Stimulated activated CD8-positive, alpha-beta memory T cell treated with anti-CD3 and anti-CD28 coated beads, Interleukin-12 subunit alpha, Interleukin-12 subunit beta, amount 100 ng/mL, for 1 hour (primary cell): ENCODE data around the gene ARMH2.
"Not testable (repeated sequence)": the region's sequence is repeated elsewhere in the genome, so short reads cannot be mapped to it uniquely, and the experiment has no call there.

Source experiments
- DNase-seq: peaks from one replicate; pipeline ENCODE4 v3.0.0-alpha.2; 2020; ENCODE audit warnings: low read depth

Gene ARMH2

DNA sequence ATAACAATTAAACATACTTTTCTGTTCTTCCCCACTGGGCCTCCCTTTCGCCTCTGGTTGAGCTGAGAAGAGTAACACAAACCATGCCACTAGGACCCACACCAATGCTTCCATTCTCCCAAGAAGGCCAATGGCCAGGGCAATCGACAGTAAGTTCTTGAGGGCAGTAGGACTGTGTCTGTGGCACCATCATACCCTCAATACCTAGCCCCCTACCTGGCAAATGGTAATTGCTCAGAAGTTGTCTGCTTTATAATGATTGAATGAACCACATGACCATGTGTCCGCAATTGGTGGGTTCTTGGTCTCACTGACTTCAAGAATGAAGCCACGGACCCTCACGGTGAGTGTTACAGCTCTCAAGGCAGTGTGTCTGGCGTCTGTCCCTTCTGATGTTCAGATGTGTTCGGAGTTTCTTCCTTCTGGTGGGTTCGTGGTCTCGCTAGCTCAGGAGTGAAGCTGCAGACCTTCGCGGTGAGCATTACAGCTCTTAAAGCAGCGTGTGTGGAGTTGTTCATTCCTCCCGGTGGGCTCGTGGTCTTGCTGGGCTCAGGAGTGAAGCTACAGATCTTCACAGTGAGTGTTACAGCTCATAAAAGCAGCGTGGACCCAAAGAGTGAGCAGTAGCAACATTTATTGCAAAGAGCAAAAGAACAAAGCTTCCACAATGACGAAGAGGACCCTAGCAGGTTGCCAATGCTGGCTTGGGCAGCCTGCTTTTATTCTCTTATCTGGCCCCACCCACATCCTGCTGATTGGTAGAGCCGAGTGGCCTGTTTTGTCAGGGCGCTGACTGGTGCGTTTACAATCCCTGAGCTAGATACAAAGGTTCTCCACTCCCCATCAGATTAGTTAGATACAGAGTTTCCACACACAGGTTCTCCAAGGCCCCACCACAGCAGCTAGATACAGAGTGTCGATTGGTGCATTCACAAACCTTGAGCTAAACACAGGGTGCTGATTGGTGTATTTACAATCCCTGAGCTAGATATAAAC is 33.6 kb downstream of the ARMH2 start:
- DNase-seq = not testable (repeated sequence)

DNA sequence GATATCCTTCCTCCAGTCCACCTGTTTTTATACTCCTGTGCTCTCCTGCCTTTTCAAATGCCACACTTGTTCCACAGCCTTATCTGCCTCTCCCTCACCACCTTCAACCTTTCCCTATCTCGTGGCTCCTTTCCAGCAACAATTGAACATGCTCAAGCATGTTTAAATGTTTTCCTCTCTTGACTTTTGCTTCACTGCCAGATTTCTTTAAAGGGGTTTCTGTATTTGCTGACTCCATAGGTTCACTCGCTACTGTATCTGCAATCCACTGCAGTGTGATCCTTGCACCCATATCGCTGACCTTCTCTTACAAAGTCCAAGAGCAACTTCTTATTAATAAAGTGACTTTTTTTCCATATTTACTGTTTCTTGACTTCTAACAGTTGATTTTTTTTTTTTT is 35.1 kb downstream of the ARMH2 start:
- no peak for DNase-seq

DNA sequence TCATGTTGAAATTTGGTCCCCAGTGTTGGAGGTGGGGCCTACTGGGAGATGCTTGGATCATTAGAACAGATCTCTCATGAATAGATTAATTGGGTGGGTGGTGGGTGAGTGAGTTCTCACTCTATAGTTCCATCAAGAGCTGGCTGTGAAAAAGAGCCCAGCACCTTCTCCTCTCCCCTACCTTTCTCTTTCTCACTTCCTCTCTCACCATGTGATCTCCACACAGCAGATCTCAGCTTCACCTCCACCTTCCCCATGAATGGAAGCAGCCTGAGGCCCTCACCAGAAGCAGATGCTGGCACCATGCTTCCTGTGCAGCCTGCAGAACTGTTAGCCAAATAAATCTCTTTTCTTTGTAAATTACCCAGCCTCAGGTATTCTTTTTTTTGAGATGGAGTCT is 36.9 kb downstream of the ARMH2 start:
- no peak for DNase-seq

DNA sequence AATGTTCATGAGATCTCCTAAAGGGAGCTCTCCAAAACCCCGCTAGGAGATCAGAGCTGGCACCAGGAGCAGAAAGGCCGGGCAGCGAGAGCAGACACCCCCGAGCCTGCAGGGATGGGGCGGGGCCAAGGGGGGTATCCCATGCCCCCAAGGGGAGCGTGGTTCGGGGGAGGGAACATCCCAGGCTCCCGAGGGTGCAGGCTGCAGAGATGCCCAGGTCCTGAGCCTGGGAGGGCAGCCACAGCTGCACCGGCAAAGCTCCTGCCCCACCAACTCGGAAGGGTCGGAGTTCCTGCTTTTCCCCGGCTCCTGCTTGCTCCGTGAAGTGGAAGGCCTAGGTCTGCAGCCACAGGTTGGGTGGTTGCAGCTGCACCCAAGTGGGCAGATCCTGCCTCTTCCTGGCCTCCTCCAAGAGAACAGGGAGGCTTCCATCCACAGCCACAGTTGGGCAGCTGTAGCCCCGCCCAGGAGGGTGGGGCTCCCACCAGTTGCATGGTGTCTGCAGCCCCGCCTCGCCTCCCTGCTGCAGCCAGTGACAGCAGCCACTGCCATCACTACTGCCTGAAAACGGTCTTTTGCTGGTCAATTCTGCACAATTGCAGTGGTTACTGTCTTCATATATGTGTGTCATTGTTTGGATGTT is 37.4 kb downstream of the ARMH2 start:
- DNase-seq = no peak

- DNase-seq = no peak
Observed at GRCh38 chr6:24760210-24760609, 38.5 kb downstream of the ARMH2 start.

GRCh38 chr6:24759718-24760117 is 39.0 kb downstream of the ARMH2 start:
- no peak for DNase-seq

DNA sequence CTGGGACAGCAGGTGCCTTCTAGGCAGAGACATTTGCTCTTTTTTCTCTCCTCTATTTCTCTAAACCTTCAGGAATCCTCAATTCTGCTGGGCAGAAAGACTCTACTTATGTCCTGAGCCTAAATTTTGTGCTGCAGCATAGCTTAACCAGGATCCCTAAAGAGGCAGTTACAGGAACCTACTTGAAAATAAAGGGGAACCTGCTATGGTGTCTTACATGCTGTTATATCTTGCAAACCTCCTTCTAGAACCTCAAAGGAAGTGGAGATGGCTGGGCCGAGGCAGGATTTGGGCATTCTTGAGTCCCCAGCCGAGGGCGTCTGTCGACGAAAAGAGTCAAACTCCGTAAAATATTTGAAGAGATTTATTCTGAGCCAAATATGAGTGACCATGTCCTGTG is 41.1 kb downstream of the ARMH2 start:
- no peak for DNase-seq

DNA sequence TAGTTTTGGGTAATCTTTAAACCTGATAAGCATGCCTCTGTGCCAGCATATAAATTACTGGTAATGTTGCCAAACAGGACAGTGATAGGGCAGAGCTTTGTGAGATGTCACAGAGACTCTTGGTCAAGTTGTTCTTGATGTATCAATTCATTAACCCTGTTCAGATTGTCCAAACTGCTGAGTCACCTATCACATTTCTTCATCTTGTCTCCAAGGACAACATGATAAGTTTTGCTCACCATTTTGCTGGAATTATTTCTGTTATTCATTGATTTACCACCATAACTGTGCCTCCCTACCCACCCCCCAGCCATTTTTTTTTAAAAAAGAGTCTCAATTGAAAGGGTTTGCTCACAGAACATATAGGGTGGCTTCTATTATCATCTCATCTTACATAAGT is 43.4 kb downstream of the ARMH2 start:
- no peak for DNase-seq

GRCh38 chr6:24754378-24754777 is 44.3 kb downstream of the ARMH2 start:
- not testable (repeated sequence) for DNase-seq

- DNase-seq = no peak
Observed at GRCh38 chr6:24753545-24753944, 45.2 kb downstream of the ARMH2 start.

DNA sequence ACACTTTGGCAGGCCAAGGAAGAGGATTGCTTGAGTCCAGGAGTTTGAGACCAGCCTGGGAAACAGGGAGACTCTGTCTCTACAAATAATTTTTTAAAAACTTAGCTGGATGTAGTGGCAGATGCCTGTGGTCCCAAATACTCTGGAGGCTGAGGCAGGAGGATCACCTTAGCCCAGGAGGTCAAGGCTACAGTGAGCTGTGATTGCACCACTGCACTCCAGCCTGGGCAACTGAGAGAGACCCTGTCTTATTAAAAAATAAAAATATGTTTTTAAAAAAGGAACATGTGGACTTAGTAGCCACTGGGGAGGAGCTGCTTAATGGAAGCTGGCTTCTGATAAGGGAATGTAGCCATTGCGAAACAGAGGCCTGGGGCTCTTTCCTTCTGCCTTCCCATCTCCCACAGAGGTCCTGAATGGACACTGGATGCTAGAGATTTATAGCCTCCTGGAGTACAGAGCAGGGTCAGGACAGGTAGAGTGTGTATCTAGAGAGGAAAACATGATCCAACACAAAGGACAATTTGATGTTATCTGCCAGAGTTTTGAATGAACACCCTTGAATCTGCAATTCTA is 45.7 kb downstream of the ARMH2 start:
- no peak for DNase-seq

- no peak for DNase-seq
Observed at GRCh38 chr6:24752503-24752902, 46.2 kb downstream of the ARMH2 start.

DNA sequence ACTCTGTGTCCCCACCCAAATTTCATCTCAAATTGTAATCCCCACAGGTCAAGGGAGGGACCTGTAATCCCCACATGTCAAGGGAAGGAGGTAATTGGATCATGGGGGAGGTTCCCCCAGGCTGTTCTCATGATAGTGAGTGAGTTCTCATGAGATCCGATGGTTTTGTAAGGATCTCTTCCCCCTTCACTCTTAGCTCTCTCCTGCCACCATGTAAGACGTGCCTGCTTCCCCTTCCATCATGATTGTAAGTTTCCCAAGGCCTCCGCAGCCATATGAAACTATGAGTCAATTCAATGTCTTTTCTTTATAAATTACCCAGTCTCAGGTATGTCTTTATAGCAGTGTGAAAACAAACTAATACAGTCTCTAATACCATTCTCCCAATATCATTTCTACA is 47.8 kb downstream of the ARMH2 start:
- not testable (repeated sequence) for DNase-seq

- DNase-seq = no peak
Observed at GRCh38 chr6:24749297-24749696, 49.4 kb downstream of the ARMH2 start.
